Brain microvascular endothelial cell (primary cell): Measurements from ENCODE around the gene ME2.
"Not testable (repeated sequence)": the region's sequence is repeated elsewhere in the genome, so short reads cannot be mapped to it uniquely, and the experiment has no call there.

ENCODE experiments used
- DNase-seq: peaks from one replicate; pipeline ENCODE4 v3.0.0-alpha.2; 2020
- H3K27ac ChIP-seq: fragments of 250-450 bp; sonication (Bioruptor Pico); 2 replicates; pipeline ENCODE4 v1.5.1; 2020; ENCODE audit warnings: mild to moderate bottlenecking, moderate library complexity
- H3K27me3 ChIP-seq: fragments of 250-450 bp; sonication (Bioruptor Pico); replicated peaks from 2 replicates; pipeline ENCODE4 v1.5.1; 2020; ENCODE audit warnings: mild to moderate bottlenecking
- H3K36me3 ChIP-seq: fragments of 250-450 bp; sonication (Bioruptor Pico); replicated peaks from 2 replicates; pipeline ENCODE4 v1.5.1; 2020; ENCODE audit warnings: mild to moderate bottlenecking
- H3K4me3 ChIP-seq: 2 replicates; pipeline ENCODE4 v1.5.1; 2011; ENCODE audit warnings: low read depth, mild to moderate bottlenecking, control low read depth, low read length, moderate library complexity
- in situ Hi-C: cut with HindIII; loops from 2 replicates; pipeline ENCODE4 v1.10.0; 2017; ENCODE audit warnings: low sequenced_read_pairs, low pct_ligation_motif_present
- TF ChIP-seq, protein P1 (sequence below): IDR thresholded peaks from 2 replicates; pipeline ENCODE4 v1.5.1; 2011; ENCODE audit warnings: low read depth, mild to moderate bottlenecking, moderate library complexity, low read length, control low read depth, inconsistent platforms; ENCODE audit errors: missing control alignments

ME2 gene

GRCh38 chr18:50970006-50970405, 91.1 kb downstream of the ME2 start:
- in situ Hi-C loops: no loop called here
- no peak for DNase-seq
- TF ChIP-seq, protein P1, sequence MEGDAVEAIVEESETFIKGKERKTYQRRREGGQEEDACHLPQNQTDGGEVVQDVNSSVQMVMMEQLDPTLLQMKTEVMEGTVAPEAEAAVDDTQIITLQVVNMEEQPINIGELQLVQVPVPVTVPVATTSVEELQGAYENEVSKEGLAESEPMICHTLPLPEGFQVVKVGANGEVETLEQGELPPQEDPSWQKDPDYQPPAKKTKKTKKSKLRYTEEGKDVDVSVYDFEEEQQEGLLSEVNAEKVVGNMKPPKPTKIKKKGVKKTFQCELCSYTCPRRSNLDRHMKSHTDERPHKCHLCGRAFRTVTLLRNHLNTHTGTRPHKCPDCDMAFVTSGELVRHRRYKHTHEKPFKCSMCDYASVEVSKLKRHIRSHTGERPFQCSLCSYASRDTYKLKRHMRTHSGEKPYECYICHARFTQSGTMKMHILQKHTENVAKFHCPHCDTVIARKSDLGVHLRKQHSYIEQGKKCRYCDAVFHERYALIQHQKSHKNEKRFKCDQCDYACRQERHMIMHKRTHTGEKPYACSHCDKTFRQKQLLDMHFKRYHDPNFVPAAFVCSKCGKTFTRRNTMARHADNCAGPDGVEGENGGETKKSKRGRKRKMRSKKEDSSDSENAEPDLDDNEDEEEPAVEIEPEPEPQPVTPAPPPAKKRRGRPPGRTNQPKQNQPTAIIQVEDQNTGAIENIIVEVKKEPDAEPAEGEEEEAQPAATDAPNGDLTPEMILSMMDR: no peak
- Histone ChIP-seq H3K27ac (no peak overlapping the region), H3K27me3 (no peaks in the 10 kb centered on the region), H3K36me3 (no peaks in the 10 kb centered on the region), H3K4me3 (no peak overlapping the region)

- H3K27me3 ChIP-seq, H3K4me3 ChIP-seq, H3K27ac ChIP-seq, DNase-seq, in situ Hi-C loops: not testable (repeated sequence)
- peaks cover 12% of the 10 kb centered on the region for H3K36me3 ChIP-seq
Measured at GRCh38 chr18:50972404-50972803, 93.5 kb downstream of the ME2 start.

DNA sequence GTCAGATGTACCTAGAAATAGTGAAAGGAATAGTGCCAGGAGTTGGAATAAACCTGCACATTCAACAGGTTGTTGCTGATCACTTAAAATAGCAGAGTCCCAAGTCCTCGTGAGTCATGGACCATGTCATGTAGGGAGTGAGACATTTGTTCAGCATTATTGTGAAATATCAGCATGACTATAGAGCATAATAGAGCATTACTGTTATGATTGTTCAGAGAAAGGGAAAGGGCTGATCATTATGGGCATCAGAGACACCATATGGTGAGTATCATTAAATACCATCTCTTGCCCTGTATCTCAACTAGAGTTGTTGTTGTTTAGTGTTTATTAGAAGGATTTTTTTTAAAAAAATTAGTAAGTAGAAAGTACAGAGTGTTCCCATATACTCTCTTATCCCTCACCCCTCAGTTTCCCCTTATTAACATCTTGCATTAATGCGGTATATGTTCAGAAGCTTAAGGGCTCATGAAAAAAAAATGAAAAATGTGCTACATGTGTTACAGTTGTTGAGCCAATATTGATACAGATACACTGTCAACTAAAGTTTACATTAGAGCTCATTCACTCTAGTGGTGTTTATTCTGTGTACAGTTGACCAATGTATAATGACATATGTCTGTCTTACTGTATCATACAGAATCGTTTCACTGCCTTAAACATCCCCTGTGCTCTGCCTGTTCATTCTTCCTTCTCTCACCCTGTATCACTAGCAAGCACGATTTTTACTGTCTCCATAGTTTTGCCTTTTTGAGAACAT, 94.6 kb downstream of the ME2 start:
- in situ Hi-C loops: no loop called here
- no peak overlapping the region for H3K4me3 ChIP-seq
- DNase-seq: peak; percentile 44
- H3K27me3 ChIP-seq: no peaks in the 10 kb centered on the region
- TF ChIP-seq, protein P1: no peak
- H3K27ac ChIP-seq: no peak overlapping the region
- peaks cover 12% of the 10 kb centered on the region for H3K36me3 ChIP-seq

- TF ChIP-seq, protein P1: no peak
- Histone ChIP-seq H3K27ac (no peak overlapping the region), H3K27me3 (no peaks in the 10 kb centered on the region), H3K4me3 (no peak overlapping the region), H3K36me3 (peaks cover 12% of the 10 kb centered on the region)
- DNase-seq: no peak
- in situ Hi-C loops: no loop called here
Measured at GRCh38 chr18:50977037-50977760, 98.3 kb downstream of the ME2 start.

DNA sequence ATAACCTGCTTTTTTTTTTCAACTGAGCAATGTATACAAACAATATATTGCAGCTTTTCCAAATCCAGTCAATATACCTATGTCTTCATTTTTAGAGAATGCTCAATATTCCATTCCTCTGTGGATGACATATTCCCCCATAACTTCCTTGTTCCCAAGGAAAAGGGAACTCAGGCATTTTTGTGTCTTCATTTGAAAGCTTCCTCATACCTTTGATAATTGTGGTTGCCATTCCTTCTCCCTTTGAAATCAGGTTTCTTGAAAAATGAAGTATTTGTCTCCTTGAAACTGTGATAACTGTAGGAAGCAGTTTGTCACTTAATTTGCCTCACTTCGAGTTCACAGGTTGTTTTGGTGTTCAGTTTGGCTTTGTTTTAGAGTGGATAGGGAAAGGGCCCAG, 102.5 kb downstream of the ME2 start:
- H3K27ac ChIP-seq: no peak overlapping the region
- no peaks in the 10 kb centered on the region for H3K27me3 ChIP-seq
- peaks cover 2% of the 10 kb centered on the region for H3K36me3 ChIP-seq
- in situ Hi-C loops: no loop called here
- DNase-seq: no peak
- no peak overlapping the region for H3K4me3 ChIP-seq
- TF ChIP-seq, protein P1: no peak

DNA sequence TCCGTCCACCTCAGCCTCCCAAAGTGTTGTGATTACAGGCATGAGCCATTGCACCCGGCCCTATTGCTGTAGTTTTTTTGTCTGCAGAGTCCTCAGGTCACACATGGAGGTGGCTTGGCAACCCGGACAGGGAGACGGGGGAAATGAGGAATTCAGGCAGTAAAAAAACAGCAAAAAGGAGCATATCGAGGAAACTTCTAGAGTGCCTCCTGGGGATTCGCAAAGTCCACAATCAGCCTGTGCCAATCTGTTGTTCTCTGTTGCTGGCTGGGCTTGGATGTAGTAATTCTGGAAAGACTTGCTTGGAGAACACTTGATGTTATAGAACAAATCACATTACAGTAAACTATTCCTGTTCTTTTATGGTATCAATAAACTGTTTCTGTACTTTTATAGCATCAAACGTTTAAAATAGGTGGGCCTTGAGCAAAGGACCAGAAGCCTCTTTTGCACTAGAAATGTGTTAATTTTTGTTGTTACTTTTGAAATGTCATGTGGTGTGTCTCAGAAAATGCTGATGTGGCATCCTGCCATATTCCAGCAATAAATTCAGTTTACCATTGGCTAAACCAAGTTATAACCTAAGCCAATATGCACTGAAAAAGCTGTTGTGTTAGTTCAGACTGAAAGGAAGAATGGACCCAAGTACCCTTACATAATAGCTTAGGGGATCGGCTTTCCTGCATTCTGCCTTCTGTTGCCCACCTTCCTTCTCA, 103.3 kb downstream of the ME2 start:
- H3K36me3 ChIP-seq: no peaks in the 10 kb centered on the region
- in situ Hi-C loops: no loop called here
- TF ChIP-seq, protein P1: no peak

More for the DNA sequence above, 103.3 kb downstream of the ME2 start:
- Histone ChIP-seq H3K4me3 (no peak overlapping the region), H3K27ac (no peak overlapping the region), H3K27me3 (no peaks in the 10 kb centered on the region)
- no peak for DNase-seq
